Spleen (tissue), 11 donors: ENCODE measurements around the gene PTPRG. TPM values are rescaled to one million over a fixed set of nuclear protein-coding genes. Genes with fewer than 3 reads are reported as not detected.

Source experiments
- DNase-seq: peaks from one replicate; pipeline ENCODE4 v3.0.0-alpha.2; 2020
- H3K27ac ChIP-seq, 8 donors: fragments of 200-600 bp; sonication (generic) in 7 of 8; 1 replicate in 4 of 8; 2 replicates in 4 of 8; pipeline versions ENCODE4 v1.5.0 to v1.8.0; 2016 to 2021; ENCODE audit warnings: inconsistent platforms in 4 of 8, mild to moderate bottlenecking in 4 of 8, moderate library complexity in 1 of 8
- H3K27me3 ChIP-seq, 7 donors: fragments of 200-600 bp; sonication (generic) in 6 of 7; replicated peaks in 1 of 7; 1 replicate in 4 of 7; 2 replicates in 3 of 7; pipeline versions ENCODE4 v1.5.0 to v1.8.0; 2016 to 2021; ENCODE audit warnings: inconsistent platforms in 3 of 7, mild to moderate bottlenecking in 1 of 7
- H3K36me3 ChIP-seq, 6 donors: fragments of 200-600 bp; sonication (generic) in 5 of 6; 1 replicate in 4 of 6; 2 replicates in 2 of 6; pipeline versions ENCODE4 v1.5.0 to v1.8.0; 2016 to 2021; ENCODE audit warnings: inconsistent platforms in 2 of 6
- H3K4me1 ChIP-seq, 6 donors: fragments of 200-600 bp; sonication (generic) in 5 of 6; 1 replicate in 3 of 6; 2 replicates in 3 of 6; pipeline versions ENCODE4 v1.5.0 to v1.8.0; 2016 to 2021; ENCODE audit warnings: inconsistent platforms in 3 of 6
- H3K4me3 ChIP-seq, 8 donors: fragments of 200-600 bp; sonication (generic) in 7 of 8; 1 replicate in 4 of 8; 2 replicates in 4 of 8; pipeline versions ENCODE4 v1.5.0 to v1.8.0; 2016 to 2021; ENCODE audit warnings: inconsistent platforms in 4 of 8, mild to moderate bottlenecking in 4 of 8, moderate library complexity in 2 of 8
- H3K9me3 ChIP-seq, 8 donors: fragments of 200-600 bp; sonication (generic) in 7 of 8; 1 replicate in 4 of 8; 2 replicates in 4 of 8; pipeline versions ENCODE4 v1.5.0 to v1.8.0; 2016 to 2021; ENCODE audit warnings: inconsistent platforms in 4 of 8
- POLR2A ChIP-seq, 3 donors: fragments of 450-650 bp; IDR thresholded peaks; one replicate each; pipeline ENCODE4 v1.5.1; 2017; ENCODE audit warnings: antibody characterized with exemption in 3 of 3, mild to moderate bottlenecking in 1 of 3
- POLR2AphosphoS5 ChIP-seq, 3 donors: sonication (generic); formaldehyde crosslinking; IDR thresholded peaks; one replicate each; pipeline ENCODE4 v1.5.1; 2017; ENCODE audit warnings: antibody characterized with exemption in 3 of 3
- WGBS, 5 donors: extraction: QIAGEN DNeasy Blood & Tissue Kit in 3 of 5; methylation state at CpG; one replicate each; pipeline versions ENCODE4 v1.1.5 to v1.1.7; 2013 to 2018; 5-methylcytosine and 5-hydroxymethylcytosine counted together
- intact Hi-C: fragments of 100-400 bp; cut with DNase I; formaldehyde crosslinking; loops from one replicate; pipeline ENCODE4 v1.15.0; 2023; ENCODE audit warnings: low total_unique reads
- polyA plus RNA-seq, 3 donors: library from polyadenylated mRNA; stranded (reverse); fragments of 200-250 nt; gene quantifications; one replicate each; pipeline ENCODE4 v1.2.1, GENCODE V29; 2013
- total RNA-seq, 7 donors: library from RNA; depleted of rRNA in 3 of 7; stranded (reverse); fragments of >200 nt in 3 of 7; fragmentation: NEBNext Ultra II Directional in 4 of 7; extraction: Animal tissue kit (Norgen Biotek cat#: 25700) in 4 of 7; gene quantifications; one replicate each; pipeline versions ENCODE4 v1.1.0 to v1.2.1, GENCODE V29; 2016 to 2021
- TF ChIP-seq, protein P1 (sequence below), 11 experiments: fragments of 200-600 bp in 7 of 11; fragments of 450-650 bp in 4 of 11; sonication (generic) in 4 of 11; IDR thresholded peaks in 8 of 11; conservative IDR thresholded peaks in 3 of 11; 1 replicate in 7 of 11; 2 replicates in 4 of 11; pipeline versions ENCODE4 v1.4.0 to v1.8.0; 2016 to 2021; ENCODE audit warnings: antibody characterized with exemption in 11 of 11, inconsistent platforms in 4 of 11, mild to moderate bottlenecking in 1 of 11
- donor health status: healthy with polysubstance abuse.
- donor health status: DM: no; HTN: no; CAD: no; lungs with moderate emphysema.
- donor health status: DM: no; HTN: no; CAD: no.
- donor health status: Bipolar disorder and iron deficiency.
- donor health status: healthy.
- donor health status: DM: no; HTN: no; CAD: no.
- donor health status: DM: yes; HTN: yes; CAD: no.

PTPRG gene
- total and polyA plus RNA-seq, 10 donors = 0.89 to 77.0 (median 34.5) TPM

DNA sequence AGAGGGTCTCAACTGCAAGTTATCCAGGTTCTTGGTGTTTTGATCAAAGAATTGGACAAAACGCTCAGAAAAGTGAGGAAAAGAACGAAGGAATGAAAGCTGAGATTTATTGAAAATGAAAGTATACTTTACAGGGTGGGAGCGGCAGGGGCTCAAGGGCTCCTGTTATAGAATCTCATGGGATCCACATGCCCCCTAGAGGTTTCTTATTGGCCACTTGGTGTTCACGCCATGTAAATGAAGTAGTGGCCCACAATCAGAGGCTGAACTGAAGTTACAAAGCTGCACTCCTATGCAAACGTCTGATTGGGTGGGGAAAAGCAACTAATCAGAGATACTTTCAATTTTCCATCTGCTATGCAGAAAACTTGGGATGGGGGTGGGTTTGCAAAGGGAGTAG, 216.7 kb downstream of the PTPRG start:
- TF ChIP-seq, protein P1, sequence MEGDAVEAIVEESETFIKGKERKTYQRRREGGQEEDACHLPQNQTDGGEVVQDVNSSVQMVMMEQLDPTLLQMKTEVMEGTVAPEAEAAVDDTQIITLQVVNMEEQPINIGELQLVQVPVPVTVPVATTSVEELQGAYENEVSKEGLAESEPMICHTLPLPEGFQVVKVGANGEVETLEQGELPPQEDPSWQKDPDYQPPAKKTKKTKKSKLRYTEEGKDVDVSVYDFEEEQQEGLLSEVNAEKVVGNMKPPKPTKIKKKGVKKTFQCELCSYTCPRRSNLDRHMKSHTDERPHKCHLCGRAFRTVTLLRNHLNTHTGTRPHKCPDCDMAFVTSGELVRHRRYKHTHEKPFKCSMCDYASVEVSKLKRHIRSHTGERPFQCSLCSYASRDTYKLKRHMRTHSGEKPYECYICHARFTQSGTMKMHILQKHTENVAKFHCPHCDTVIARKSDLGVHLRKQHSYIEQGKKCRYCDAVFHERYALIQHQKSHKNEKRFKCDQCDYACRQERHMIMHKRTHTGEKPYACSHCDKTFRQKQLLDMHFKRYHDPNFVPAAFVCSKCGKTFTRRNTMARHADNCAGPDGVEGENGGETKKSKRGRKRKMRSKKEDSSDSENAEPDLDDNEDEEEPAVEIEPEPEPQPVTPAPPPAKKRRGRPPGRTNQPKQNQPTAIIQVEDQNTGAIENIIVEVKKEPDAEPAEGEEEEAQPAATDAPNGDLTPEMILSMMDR (IDR thresholded peaks at IDR 0.05 in 8 of 11, conservative IDR thresholded peaks at IDR 0.05 in 3 of 11) = no peak
- TF ChIP-seq POLR2A (IDR thresholded peaks at IDR 0.05) = no peak
- no peak for TF ChIP-seq POLR2AphosphoS5 (IDR thresholded peaks at IDR 0.05)
- WGBS, 5 donors = 78 to 91% (median 85%) methylated on average over 5 of the region's 5 CpGs
- Histone ChIP-seq H3K4me3 (no peak overlapping the region), H3K9me3 (no peaks in the 10 kb centered on the region), H3K27me3 (no peaks in the 10 kb centered on the region), H3K27ac (no peak overlapping the region), H3K36me3 (no peaks in the 10 kb centered on the region), H3K4me1 (no peaks in the 10 kb centered on the region)
- no peak for DNase-seq
- intact Hi-C loops = no loop called here

DNA sequence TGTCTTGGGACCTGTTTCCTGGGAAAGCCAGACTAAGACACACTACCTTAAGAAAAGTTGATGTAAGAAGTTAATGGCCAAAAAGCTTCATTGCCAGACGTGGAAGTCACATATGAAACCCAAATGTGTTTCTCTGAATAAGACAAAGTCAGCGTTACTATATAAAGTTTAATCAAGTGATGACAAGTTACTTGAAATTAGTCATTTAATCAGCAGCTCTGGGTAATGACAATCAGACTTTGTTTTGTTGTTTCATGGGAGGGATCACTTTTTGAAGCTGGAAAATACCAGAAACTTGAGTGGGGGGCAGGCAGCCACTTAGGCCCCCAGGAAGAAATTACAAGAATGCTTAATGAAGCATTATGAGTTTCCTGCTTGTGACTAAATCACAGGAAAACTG, 218.6 kb downstream of the PTPRG start:
- no peaks in the 10 kb centered on the region for H3K27me3 ChIP-seq
- no peaks in the 10 kb centered on the region for H3K9me3 ChIP-seq
- WGBS, 5 donors = 72 to 87% (median 81%) methylated on average over 2 of the region's 2 CpGs
- H3K27ac ChIP-seq = no peak overlapping the region
- TF ChIP-seq POLR2A (IDR thresholded peaks at IDR 0.05) = no peak
- TF ChIP-seq POLR2AphosphoS5 (IDR thresholded peaks at IDR 0.05) = no peak
- TF ChIP-seq, protein P1 (IDR thresholded peaks at IDR 0.05 in 8 of 11, conservative IDR thresholded peaks at IDR 0.05 in 3 of 11) = no peak
- H3K4me1 ChIP-seq = no peaks in the 10 kb centered on the region
- H3K36me3 ChIP-seq = no peaks in the 10 kb centered on the region
- H3K4me3 ChIP-seq = no peak overlapping the region
- intact Hi-C loops = no loop called here
- DNase-seq = no peak

DNA sequence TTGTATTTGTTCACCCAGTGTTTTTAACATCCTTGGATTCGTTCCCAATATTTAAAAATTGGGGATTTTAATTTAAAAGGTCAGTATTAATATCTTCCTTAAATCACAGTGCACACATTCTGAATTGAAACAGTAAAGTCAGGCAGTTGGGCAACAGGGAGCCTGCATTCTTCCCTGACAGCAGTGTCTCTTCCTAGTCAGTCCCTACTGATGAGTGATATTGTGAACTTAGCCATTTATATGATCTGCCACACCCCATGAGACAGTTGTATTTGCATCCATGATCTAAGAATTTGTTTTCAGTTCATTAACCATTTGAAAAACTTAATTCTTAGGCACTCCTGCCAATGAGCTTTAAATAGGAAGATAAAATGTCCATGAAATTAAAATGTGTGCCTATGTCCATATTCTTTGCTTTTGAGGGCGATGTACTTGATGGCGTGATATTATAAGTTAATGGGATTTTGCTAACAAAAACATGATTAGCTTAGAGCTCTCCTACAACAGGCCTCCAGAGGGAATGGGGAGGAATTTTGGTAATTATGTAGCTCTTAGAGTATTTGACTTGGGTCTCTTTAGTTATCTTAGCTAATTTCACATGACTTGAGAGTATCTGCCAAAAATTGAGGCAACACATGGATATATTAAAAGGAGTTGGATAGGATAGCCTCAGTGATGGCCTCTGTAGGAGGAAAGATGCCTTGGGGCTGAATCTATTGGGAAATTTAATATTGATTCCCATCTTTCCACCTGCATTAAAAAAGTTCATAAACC, 219.3 kb downstream of the PTPRG start:
- intact Hi-C loops = no loop called here
- TF ChIP-seq POLR2A (IDR thresholded peaks at IDR 0.05) = no peak
- TF ChIP-seq, protein P1 (IDR thresholded peaks at IDR 0.05 in 8 of 11, conservative IDR thresholded peaks at IDR 0.05 in 3 of 11) = no peak
- no peak overlapping the region for H3K27ac ChIP-seq
- no peaks in the 10 kb centered on the region for H3K4me1 ChIP-seq
- no peaks in the 10 kb centered on the region for H3K27me3 ChIP-seq
- no peak overlapping the region for H3K4me3 ChIP-seq
- H3K9me3 ChIP-seq = no peaks in the 10 kb centered on the region
- no peak for DNase-seq
- H3K36me3 ChIP-seq = no peaks in the 10 kb centered on the region
- WGBS, 5 donors = 81 to 91% (median 82%) methylated on average over 3 of the region's 3 CpGs

DNA sequence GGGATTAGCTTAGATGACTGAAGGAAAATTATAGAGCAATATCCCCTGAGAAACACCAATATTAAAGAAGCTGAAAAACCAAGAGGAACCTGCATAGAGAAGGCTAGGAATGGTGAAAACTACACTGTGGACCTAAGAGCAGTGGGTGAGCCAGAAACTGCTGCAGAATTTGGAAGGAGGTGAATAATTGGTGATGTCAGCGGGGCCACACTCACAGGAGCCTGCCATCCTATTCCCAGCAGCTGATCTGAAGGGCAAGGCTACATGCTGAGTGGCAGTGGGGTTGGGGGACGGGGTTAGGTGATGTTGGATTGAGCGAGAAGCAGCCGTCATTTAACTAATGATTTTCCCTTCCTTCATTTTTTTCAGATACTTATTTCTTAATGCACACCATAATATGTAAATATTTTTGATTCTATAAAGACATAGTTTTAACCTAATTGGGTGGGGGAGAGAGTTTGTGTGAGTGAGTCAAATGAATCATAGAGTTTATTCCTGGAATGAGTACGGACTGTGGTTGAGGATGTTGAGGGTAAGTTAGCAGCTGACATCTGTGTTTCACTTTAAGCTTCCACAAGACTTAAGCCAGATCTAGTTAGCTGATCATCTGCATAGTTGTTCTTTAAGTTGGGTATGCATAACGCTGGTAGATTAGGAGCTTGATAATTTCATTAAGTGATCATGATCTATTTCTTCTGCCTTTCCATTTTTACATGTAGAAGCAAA, 222.8 kb downstream of the PTPRG start:
- intact Hi-C loops = no loop called here
- TF ChIP-seq, protein P1 (IDR thresholded peaks at IDR 0.05 in 8 of 11, conservative IDR thresholded peaks at IDR 0.05 in 3 of 11) = no peak
- TF ChIP-seq POLR2AphosphoS5 (IDR thresholded peaks at IDR 0.05) (no peak), POLR2A (IDR thresholded peaks at IDR 0.05) (no peak)
- WGBS, 5 donors = 78 to 90% (median 88%) methylated on average over 6 of the region's 6 CpGs
- Histone ChIP-seq H3K9me3 (no peaks in the 10 kb centered on the region), H3K4me1 (no peaks in the 10 kb centered on the region), H3K4me3 (no peak overlapping the region), H3K36me3 (no peaks in the 10 kb centered on the region), H3K27me3 (no peaks in the 10 kb centered on the region), H3K27ac (no peak overlapping the region)
- DNase-seq = no peak
